ENCODE results near the gene MDM1.
A peak's percentile ranks its signal among the peaks of the same experiment; 100 is the strongest.

GRCh38 chr12:68364893-68365725 lies 32.9 kb upstream of the MDM1 start:
- TF ChIP-seq, protein P1, sequence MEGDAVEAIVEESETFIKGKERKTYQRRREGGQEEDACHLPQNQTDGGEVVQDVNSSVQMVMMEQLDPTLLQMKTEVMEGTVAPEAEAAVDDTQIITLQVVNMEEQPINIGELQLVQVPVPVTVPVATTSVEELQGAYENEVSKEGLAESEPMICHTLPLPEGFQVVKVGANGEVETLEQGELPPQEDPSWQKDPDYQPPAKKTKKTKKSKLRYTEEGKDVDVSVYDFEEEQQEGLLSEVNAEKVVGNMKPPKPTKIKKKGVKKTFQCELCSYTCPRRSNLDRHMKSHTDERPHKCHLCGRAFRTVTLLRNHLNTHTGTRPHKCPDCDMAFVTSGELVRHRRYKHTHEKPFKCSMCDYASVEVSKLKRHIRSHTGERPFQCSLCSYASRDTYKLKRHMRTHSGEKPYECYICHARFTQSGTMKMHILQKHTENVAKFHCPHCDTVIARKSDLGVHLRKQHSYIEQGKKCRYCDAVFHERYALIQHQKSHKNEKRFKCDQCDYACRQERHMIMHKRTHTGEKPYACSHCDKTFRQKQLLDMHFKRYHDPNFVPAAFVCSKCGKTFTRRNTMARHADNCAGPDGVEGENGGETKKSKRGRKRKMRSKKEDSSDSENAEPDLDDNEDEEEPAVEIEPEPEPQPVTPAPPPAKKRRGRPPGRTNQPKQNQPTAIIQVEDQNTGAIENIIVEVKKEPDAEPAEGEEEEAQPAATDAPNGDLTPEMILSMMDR (IDR thresholded peaks at IDR 0.05; ENCODE audit: low read depth, low read length), result no peak
- TF ChIP-seq MYC (IDR thresholded peaks at IDR 0.05; ENCODE audit: low read depth, low read length) (peak; percentile 85), POLR2A (IDR thresholded peaks at IDR 0.05; ENCODE audit: extremely low read depth, insufficient read length) (peak; percentile 30)
- TF ChIP-seq, protein P2, sequence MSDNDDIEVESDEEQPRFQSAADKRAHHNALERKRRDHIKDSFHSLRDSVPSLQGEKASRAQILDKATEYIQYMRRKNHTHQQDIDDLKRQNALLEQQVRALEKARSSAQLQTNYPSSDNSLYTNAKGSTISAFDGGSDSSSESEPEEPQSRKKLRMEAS (IDR thresholded peaks at IDR 0.05; ENCODE audit: low read depth, low read length), result peak; percentile 81
